ENCODE measurements around the gene E4F1. TPM values are rescaled to one million over a fixed set of nuclear protein-coding genes. Genes with fewer than 3 reads are reported as not detected.

E4F1 gene
- total and polyA plus RNA-seq, 2 of the 8 experiments (the other 6 are each of a cell fraction or from before 2014, with no cell fraction given): 22.2 to 27.0 TPM

- Histone ChIP-seq H3K4me1 (replicated peaks in 1 of 4; ENCODE audit: control insufficient read depth in 3 of 4, insufficient read depth in 4 of 4, low read length in 3 of 4) (peaks cover 0 to 9% (median 5%) of the 10 kb centered on the region in 4 experiments; a peak in 5 of 7 replicates), H3K9ac (replicated peaks in 1 of 4; ENCODE audit: extremely low read depth in 1 of 4, low read depth in 3 of 4, low read length in 3 of 4) (no peak overlapping the region), H2BK15ac (ENCODE audit: low read length) (no peak overlapping the region), H3K56ac (replicated peaks; ENCODE audit: insufficient read length, low read depth, low read length) (no peak overlapping the region), H4K20me1 (replicated peaks in 1 of 2; ENCODE audit: control insufficient read depth in 1 of 2, insufficient read depth in 2 of 2, low read length in 2 of 2) (peaks cover 0 to 3% of the 10 kb centered on the region in 2 experiments), H4K91ac (replicated peaks; ENCODE audit: insufficient read length, low read length) (no peak overlapping the region), H3K4me3 (ENCODE audit: extremely low read depth in 1 of 4, insufficient read depth in 2 of 4, low read depth in 3 of 4, low read length in 4 of 4) (no peak overlapping the region), H2AFZ (ENCODE audit: low read length) (no peak overlapping the region), H3K79me2 (ENCODE audit: control insufficient read depth in 1 of 2, insufficient read depth in 2 of 2, low read length in 2 of 2) (no peaks in the 10 kb centered on the region), H3K27ac (ENCODE audit: low read depth, low read length) (no peak overlapping the region), H3K9me3 (ENCODE audit: insufficient read depth in 2 of 2, low read depth in 1 of 2, low read length in 1 of 2) (no peaks in the 10 kb centered on the region), H2BK120ac (replicated peaks; ENCODE audit: low read depth, low read length) (no peak overlapping the region), H2BK5ac (ENCODE audit: low read depth, low read length) (no peak overlapping the region), H3K36me3 (ENCODE audit: control insufficient read depth in 2 of 4, insufficient read depth in 4 of 4, low read length in 3 of 4) (no peaks in the 10 kb centered on the region), H3K14ac (ENCODE audit: insufficient read length) (no peak overlapping the region), H2AK5ac (ENCODE audit: low read depth, low read length) (no peak overlapping the region), H3K23ac (ENCODE audit: insufficient read length) (no peak overlapping the region), H3K4ac (replicated peaks; ENCODE audit: insufficient read length, low read depth, low read length) (no peak overlapping the region), H3K23me2 (ENCODE audit: low read depth, low read length) (peaks cover 12% of the 10 kb centered on the region; the same call in 1 of the 2 replicates), H2BK12ac (ENCODE audit: low read depth, low read length) (no peak overlapping the region), H2BK20ac (ENCODE audit: low read length) (no peak overlapping the region), H3K18ac (ENCODE audit: extremely low read depth, low read length) (no peak overlapping the region), H3K79me1 (ENCODE audit: low read depth, low read length) (no peaks in the 10 kb centered on the region), H4K5ac (ENCODE audit: insufficient read length, low read depth, low read length) (no peak overlapping the region), H3K4me2 (ENCODE audit: insufficient read depth in 1 of 2, low read depth in 2 of 2, low read length in 2 of 2) (no peak overlapping the region), H4K8ac (ENCODE audit: extremely low read depth, insufficient read depth, low read length) (no peak overlapping the region), H3K27me3 (replicated peaks in 1 of 4; ENCODE audit: control insufficient read depth in 3 of 4, extremely low read depth in 1 of 4, insufficient read depth in 3 of 4, low read length in 3 of 4) (peaks cover 4 to 34% (median 23%) of the 10 kb centered on the region in 4 experiments)
- ChIA-PET POLR2A (ENCODE audit: partially characterized antibody) (interaction anchor here (0.7 to 6.9 kb wide), 10 partner anchors 9 to 309 kb away, joined by 3 to 63 read pairs (median 4); partner anchors contain the start of genes BRICD5, ECI1 and TRAF7), CTCF (ENCODE audit: partially characterized antibody) (interaction anchor here (1.4 to 2.0 kb wide), 3 partner anchors 8 to 51 kb away, joined by 5 to 7 read pairs (median 6); partner anchors contain the start of gene ECI1)
- DNase-seq (ENCODE audit: low read depth in 1 of 2, low spot score in 2 of 2): no peak
- TF ChIP-seq MAFK (IDR thresholded peaks at IDR 0.05; ENCODE audit: low read depth, low read length): no peak
- no peak for TF ChIP-seq TAF1 (IDR thresholded peaks at IDR 0.05; ENCODE audit: low read depth, low read length)
- no peak for TF ChIP-seq SAP30 (IDR thresholded peaks at IDR 0.05; ENCODE audit: insufficient read depth, insufficient replicate concordance, low read length)
- TF ChIP-seq, protein P1, sequence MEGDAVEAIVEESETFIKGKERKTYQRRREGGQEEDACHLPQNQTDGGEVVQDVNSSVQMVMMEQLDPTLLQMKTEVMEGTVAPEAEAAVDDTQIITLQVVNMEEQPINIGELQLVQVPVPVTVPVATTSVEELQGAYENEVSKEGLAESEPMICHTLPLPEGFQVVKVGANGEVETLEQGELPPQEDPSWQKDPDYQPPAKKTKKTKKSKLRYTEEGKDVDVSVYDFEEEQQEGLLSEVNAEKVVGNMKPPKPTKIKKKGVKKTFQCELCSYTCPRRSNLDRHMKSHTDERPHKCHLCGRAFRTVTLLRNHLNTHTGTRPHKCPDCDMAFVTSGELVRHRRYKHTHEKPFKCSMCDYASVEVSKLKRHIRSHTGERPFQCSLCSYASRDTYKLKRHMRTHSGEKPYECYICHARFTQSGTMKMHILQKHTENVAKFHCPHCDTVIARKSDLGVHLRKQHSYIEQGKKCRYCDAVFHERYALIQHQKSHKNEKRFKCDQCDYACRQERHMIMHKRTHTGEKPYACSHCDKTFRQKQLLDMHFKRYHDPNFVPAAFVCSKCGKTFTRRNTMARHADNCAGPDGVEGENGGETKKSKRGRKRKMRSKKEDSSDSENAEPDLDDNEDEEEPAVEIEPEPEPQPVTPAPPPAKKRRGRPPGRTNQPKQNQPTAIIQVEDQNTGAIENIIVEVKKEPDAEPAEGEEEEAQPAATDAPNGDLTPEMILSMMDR (IDR thresholded peaks at IDR 0.05; ENCODE audit: control extremely low read depth in 1 of 3, insufficient read depth in 1 of 3, low read depth in 1 of 3, low read length in 3 of 3): no peak
- TF ChIP-seq TAF7 (optimal IDR thresholded peaks at IDR 0.05; ENCODE audit: borderline replicate concordance, low read depth, low read length): no peak
- no peak for TF ChIP-seq CBX8 (IDR thresholded peaks at IDR 0.05; ENCODE audit: borderline replicate concordance, low read depth, low read length)
- 85% methylated on average over 6 of the region's 6 CpGs; no CpG with 5 or more reads in 1 of the 2 experiments for WGBS, 2 experiments (ENCODE audit: extremely low coverage in 1 of 2, insufficient coverage in 1 of 2, insufficient read length in 1 of 2, insufficient replicate concordance in 2 of 2, low coverage in 1 of 2, low lambda C conversion rate in 2 of 2, missing lambda C conversion rate in 1 of 2)
- no peak for FAIRE-seq
These were observed 23.1 kb upstream of the E4F1 start for GRCh38 chr16:2200313-2200712.
